Measurements from ENCODE around the gene CCDC14. TPM values are rescaled to one million over a fixed set of nuclear protein-coding genes. Genes with fewer than 3 reads are reported as not detected.

The CCDC14 gene
- polyA plus RNA-seq, 2 donors: 12.2 to 18.8 TPM

- H3K9me3 ChIP-seq (ENCODE audit: control insufficient read depth in 2 of 2, insufficient read depth in 1 of 2, low read depth in 1 of 2, low read length in 1 of 2): no peaks in the 10 kb centered on the region
- WGBS, 2 donors: 84 to 94% methylated on average over 1 of the region's 1 CpG
- H3K4me1 ChIP-seq (ENCODE audit: control insufficient read depth in 2 of 2, insufficient read depth in 2 of 2, low read length in 1 of 2): no peaks in the 10 kb centered on the region
- H3K27me3 ChIP-seq (ENCODE audit: control insufficient read depth in 1 of 2, insufficient read depth in 2 of 2, low read length in 2 of 2): no peaks in the 10 kb centered on the region
- no peaks in the 10 kb centered on the region for H3K36me3 ChIP-seq (ENCODE audit: control insufficient read depth in 2 of 2, insufficient read depth in 2 of 2, low read length in 1 of 2)
- no peak overlapping the region for H3K27ac ChIP-seq (ENCODE audit: low read depth in 2 of 2, low read length in 1 of 2)
- H3K4me3 ChIP-seq (ENCODE audit: low read depth in 1 of 2, low read length in 2 of 2): no peak overlapping the region
Observed at GRCh38 chr3:123941542-123941941, 19.5 kb downstream of the CCDC14 start.

- 65 to 66% methylated on average over 2 of the region's 2 CpGs for WGBS, 2 donors
Observed at GRCh38 chr3:123941121-123941520, 19.9 kb downstream of the CCDC14 start.

GRCh38 chr3:123939706-123940105 is 21.3 kb downstream of the CCDC14 start:
- H3K36me3 ChIP-seq (ENCODE audit: control insufficient read depth in 2 of 2, insufficient read depth in 2 of 2, low read length in 1 of 2): no peaks in the 10 kb centered on the region
- H3K27me3 ChIP-seq (ENCODE audit: control insufficient read depth in 1 of 2, insufficient read depth in 2 of 2, low read length in 2 of 2): no peaks in the 10 kb centered on the region
- WGBS, 2 donors: 89 to 93% methylated on average over 2 of the region's 2 CpGs
- H3K9me3 ChIP-seq (ENCODE audit: control insufficient read depth in 2 of 2, insufficient read depth in 1 of 2, low read depth in 1 of 2, low read length in 1 of 2): no peaks in the 10 kb centered on the region
- no peak overlapping the region for H3K27ac ChIP-seq (ENCODE audit: low read depth in 2 of 2, low read length in 1 of 2)
- H3K4me3 ChIP-seq (ENCODE audit: low read depth in 1 of 2, low read length in 2 of 2): no peak overlapping the region
- H3K4me1 ChIP-seq (ENCODE audit: control insufficient read depth in 2 of 2, insufficient read depth in 2 of 2, low read length in 1 of 2): no peaks in the 10 kb centered on the region

More at GRCh38 chr3:123941121-123941520, 19.9 kb downstream of the CCDC14 start:
- H3K36me3 ChIP-seq (ENCODE audit: control insufficient read depth in 2 of 2, insufficient read depth in 2 of 2, low read length in 1 of 2): no peaks in the 10 kb centered on the region
- H3K27me3 ChIP-seq (ENCODE audit: control insufficient read depth in 1 of 2, insufficient read depth in 2 of 2, low read length in 2 of 2): no peaks in the 10 kb centered on the region
- H3K27ac ChIP-seq (ENCODE audit: low read depth in 2 of 2, low read length in 1 of 2): no peak overlapping the region
- H3K9me3 ChIP-seq (ENCODE audit: control insufficient read depth in 2 of 2, insufficient read depth in 1 of 2, low read depth in 1 of 2, low read length in 1 of 2): no peaks in the 10 kb centered on the region
- no peaks in the 10 kb centered on the region for H3K4me1 ChIP-seq (ENCODE audit: control insufficient read depth in 2 of 2, insufficient read depth in 2 of 2, low read length in 1 of 2)
- no peak overlapping the region for H3K4me3 ChIP-seq (ENCODE audit: low read depth in 1 of 2, low read length in 2 of 2)

- WGBS, 2 donors: 86 to 94% methylated on average over 2 of the region's 2 CpGs
- H3K27ac ChIP-seq (ENCODE audit: low read depth in 2 of 2, low read length in 1 of 2): no peak overlapping the region
- no peaks in the 10 kb centered on the region for H3K9me3 ChIP-seq (ENCODE audit: control insufficient read depth in 2 of 2, insufficient read depth in 1 of 2, low read depth in 1 of 2, low read length in 1 of 2)
- no peaks in the 10 kb centered on the region for H3K4me1 ChIP-seq (ENCODE audit: control insufficient read depth in 2 of 2, insufficient read depth in 2 of 2, low read length in 1 of 2)
- H3K4me3 ChIP-seq (ENCODE audit: low read depth in 1 of 2, low read length in 2 of 2): no peak overlapping the region
- no peaks in the 10 kb centered on the region for H3K27me3 ChIP-seq (ENCODE audit: control insufficient read depth in 1 of 2, insufficient read depth in 2 of 2, low read length in 2 of 2)
- no peaks in the 10 kb centered on the region for H3K36me3 ChIP-seq (ENCODE audit: control insufficient read depth in 2 of 2, insufficient read depth in 2 of 2, low read length in 1 of 2)
Observed at GRCh38 chr3:123936400-123936799, 24.6 kb downstream of the CCDC14 start.

- Histone ChIP-seq H3K4me1 (ENCODE audit: control insufficient read depth in 2 of 2, insufficient read depth in 2 of 2, low read length in 1 of 2) (no peaks in the 10 kb centered on the region), H3K4me3 (ENCODE audit: low read depth in 1 of 2, low read length in 2 of 2) (no peak overlapping the region), H3K27me3 (ENCODE audit: control insufficient read depth in 1 of 2, insufficient read depth in 2 of 2, low read length in 2 of 2) (no peaks in the 10 kb centered on the region), H3K36me3 (ENCODE audit: control insufficient read depth in 2 of 2, insufficient read depth in 2 of 2, low read length in 1 of 2) (no peaks in the 10 kb centered on the region), H3K9me3 (ENCODE audit: control insufficient read depth in 2 of 2, insufficient read depth in 1 of 2, low read depth in 1 of 2, low read length in 1 of 2) (no peaks in the 10 kb centered on the region), H3K27ac (ENCODE audit: low read depth in 2 of 2, low read length in 1 of 2) (no peak overlapping the region)
Observed at GRCh38 chr3:123935830-123936229, 25.2 kb downstream of the CCDC14 start.

GRCh38 chr3:123934250-123934649 is 26.8 kb downstream of the CCDC14 start:
- Histone ChIP-seq H3K27me3 (ENCODE audit: control insufficient read depth in 1 of 2, insufficient read depth in 2 of 2, low read length in 2 of 2) (no peaks in the 10 kb centered on the region), H3K4me3 (ENCODE audit: low read depth in 1 of 2, low read length in 2 of 2) (no peak overlapping the region), H3K4me1 (ENCODE audit: control insufficient read depth in 2 of 2, insufficient read depth in 2 of 2, low read length in 1 of 2) (no peaks in the 10 kb centered on the region), H3K36me3 (ENCODE audit: control insufficient read depth in 2 of 2, insufficient read depth in 2 of 2, low read length in 1 of 2) (peaks cover 0 to 1% of the 10 kb centered on the region in 2 donors), H3K9me3 (ENCODE audit: control insufficient read depth in 2 of 2, insufficient read depth in 1 of 2, low read depth in 1 of 2, low read length in 1 of 2) (no peaks in the 10 kb centered on the region), H3K27ac (ENCODE audit: low read depth in 2 of 2, low read length in 1 of 2) (no peak overlapping the region)
- WGBS, 2 donors: 86 to 91% methylated on average over 2 of the region's 2 CpGs

- H3K4me3 ChIP-seq (ENCODE audit: low read depth in 1 of 2, low read length in 2 of 2): no peak overlapping the region
- H3K27me3 ChIP-seq (ENCODE audit: control insufficient read depth in 1 of 2, insufficient read depth in 2 of 2, low read length in 2 of 2): no peaks in the 10 kb centered on the region
- H3K4me1 ChIP-seq (ENCODE audit: control insufficient read depth in 2 of 2, insufficient read depth in 2 of 2, low read length in 1 of 2): no peaks in the 10 kb centered on the region
- no peaks in the 10 kb centered on the region for H3K9me3 ChIP-seq (ENCODE audit: control insufficient read depth in 2 of 2, insufficient read depth in 1 of 2, low read depth in 1 of 2, low read length in 1 of 2)
- no peak overlapping the region for H3K27ac ChIP-seq (ENCODE audit: low read depth in 2 of 2, low read length in 1 of 2)
- peaks cover 0 to 2% of the 10 kb centered on the region in 2 donors for H3K36me3 ChIP-seq (ENCODE audit: control insufficient read depth in 2 of 2, insufficient read depth in 2 of 2, low read length in 1 of 2)
Observed at GRCh38 chr3:123930445-123930844, 30.6 kb downstream of the CCDC14 start.

- Histone ChIP-seq H3K4me1 (ENCODE audit: control insufficient read depth in 2 of 2, insufficient read depth in 2 of 2, low read length in 1 of 2) (no peaks in the 10 kb centered on the region), H3K27ac (ENCODE audit: low read depth in 2 of 2, low read length in 1 of 2) (no peak overlapping the region), H3K4me3 (ENCODE audit: low read depth in 1 of 2, low read length in 2 of 2) (no peak overlapping the region), H3K36me3 (ENCODE audit: control insufficient read depth in 2 of 2, insufficient read depth in 2 of 2, low read length in 1 of 2) (peaks cover 0 to 2% of the 10 kb centered on the region in 2 donors), H3K9me3 (ENCODE audit: control insufficient read depth in 2 of 2, insufficient read depth in 1 of 2, low read depth in 1 of 2, low read length in 1 of 2) (no peaks in the 10 kb centered on the region), H3K27me3 (ENCODE audit: control insufficient read depth in 1 of 2, insufficient read depth in 2 of 2, low read length in 2 of 2) (no peaks in the 10 kb centered on the region)
- 94 to 97% methylated on average over 9 of the region's 9 CpGs for WGBS, 2 donors
Observed at GRCh38 chr3:123929325-123929724, 31.7 kb downstream of the CCDC14 start.

- Histone ChIP-seq H3K36me3 (ENCODE audit: control insufficient read depth in 2 of 2, insufficient read depth in 2 of 2, low read length in 1 of 2) (peaks cover 0 to 2% of the 10 kb centered on the region in 2 donors), H3K9me3 (ENCODE audit: control insufficient read depth in 2 of 2, insufficient read depth in 1 of 2, low read depth in 1 of 2, low read length in 1 of 2) (no peaks in the 10 kb centered on the region), H3K4me3 (ENCODE audit: low read depth in 1 of 2, low read length in 2 of 2) (no peak overlapping the region), H3K4me1 (ENCODE audit: control insufficient read depth in 2 of 2, insufficient read depth in 2 of 2, low read length in 1 of 2) (no peaks in the 10 kb centered on the region), H3K27me3 (ENCODE audit: control insufficient read depth in 1 of 2, insufficient read depth in 2 of 2, low read length in 2 of 2) (no peaks in the 10 kb centered on the region), H3K27ac (ENCODE audit: low read depth in 2 of 2, low read length in 1 of 2) (no peak overlapping the region)
Observed at GRCh38 chr3:123926396-123926795, 34.6 kb downstream of the CCDC14 start.

GRCh38 chr3:123920868-123921267 is 40.2 kb downstream of the CCDC14 start:
- no peaks in the 10 kb centered on the region for H3K4me1 ChIP-seq (ENCODE audit: control insufficient read depth in 2 of 2, insufficient read depth in 2 of 2, low read length in 1 of 2)
- H3K9me3 ChIP-seq (ENCODE audit: control insufficient read depth in 2 of 2, insufficient read depth in 1 of 2, low read depth in 1 of 2, low read length in 1 of 2): no peaks in the 10 kb centered on the region
- H3K36me3 ChIP-seq (ENCODE audit: control insufficient read depth in 2 of 2, insufficient read depth in 2 of 2, low read length in 1 of 2): peaks cover 0 to 6% of the 10 kb centered on the region in 2 donors
- H3K4me3 ChIP-seq (ENCODE audit: low read depth in 1 of 2, low read length in 2 of 2): no peak overlapping the region
- H3K27ac ChIP-seq (ENCODE audit: low read depth in 2 of 2, low read length in 1 of 2): no peak overlapping the region
- H3K27me3 ChIP-seq (ENCODE audit: control insufficient read depth in 1 of 2, insufficient read depth in 2 of 2, low read length in 2 of 2): no peaks in the 10 kb centered on the region

Measured in esophagus (tissue), 2 donors.